ACHN (cell line): ENCODE results near the gene KLHL10.

Experiments
- DNase-seq: peaks from one replicate; pipeline ENCODE4 v3.0.0-alpha.2; 2015
- in situ Hi-C: cut with HindIII; loops from 2 replicates; pipeline ENCODE4 v1.10.0; 2017; ENCODE audit warnings: low sequenced_read_pairs, low pct_ligation_motif_present, low pct_unique_long_range_greater_than_20kb

The KLHL10 gene

GRCh38 chr17:41882756-41883155, 45.1 kb downstream of the KLHL10 start:
- in situ Hi-C loops: no loop called here

GRCh38 chr17:41885733-41886132, 48.1 kb downstream of the KLHL10 start:
- peak; percentile 33 for DNase-seq
- in situ Hi-C loops: no loop called here

More at GRCh38 chr17:41882756-41883155, 45.1 kb downstream of the KLHL10 start:
- no peak for DNase-seq

- no peak for DNase-seq
- in situ Hi-C loops: no loop called here
Measured at GRCh38 chr17:41888332-41888965, 50.8 kb downstream of the KLHL10 start.

- in situ Hi-C loops: no loop called here
Measured at GRCh38 chr17:41891135-41892020, 53.8 kb downstream of the KLHL10 start.

GRCh38 chr17:41892021-41892376, 54.4 kb downstream of the KLHL10 start:
- DNase-seq: no peak
- in situ Hi-C loops: no loop called here

More at GRCh38 chr17:41891135-41892020, 53.8 kb downstream of the KLHL10 start:
- DNase-seq: peak; percentile 25

GRCh38 chr17:41893384-41893783, 55.8 kb downstream of the KLHL10 start:
- in situ Hi-C loops: no loop called here
- no peak for DNase-seq

GRCh38 chr17:41894791-41895331, 57.2 kb downstream of the KLHL10 start:
- DNase-seq: peak; percentile 90

GRCh38 chr17:41895617-41896016, 58.0 kb downstream of the KLHL10 start:
- in situ Hi-C loops: no loop called here
- DNase-seq: no peak

More at GRCh38 chr17:41894791-41895331, 57.2 kb downstream of the KLHL10 start:
- in situ Hi-C loops: no loop called here

- in situ Hi-C loops: no loop called here
- DNase-seq: no peak
Measured at GRCh38 chr17:41896726-41897125, 59.1 kb downstream of the KLHL10 start.
